Cardiac muscle cell (in vitro differentiated cells and primary cell): ENCODE results near the gene ASB16. TPM values are rescaled to one million over a fixed set of nuclear protein-coding genes. Genes with fewer than 3 reads are reported as not detected.

Source experiments
- DNase-seq, 2 donors: peaks; one replicate each; pipeline versions ENCODE4 v3.0.0 to v3.0.0-alpha.2; 2010 to 2017; ENCODE audit warnings: low read depth in 1 of 2, low spot score in 1 of 2
- H3K27ac ChIP-seq: fragments of 200-600 bp; sonication (generic); 2 replicates; pipeline ENCODE4 v1.5.1; 2016
- H3K27me3 ChIP-seq: fragments of 200-600 bp; sonication (generic); 2 replicates; pipeline ENCODE4 v1.6.0; 2016; ENCODE audit warnings: control low read depth
- H3K36me3 ChIP-seq: fragments of 200-600 bp; sonication (generic); 2 replicates; pipeline ENCODE4 v1.5.1; 2016; ENCODE audit warnings: control low read depth
- H3K4me1 ChIP-seq: fragments of 200-600 bp; sonication (generic); 2 replicates; pipeline ENCODE4 v1.8.1; 2017; ENCODE audit warnings: low read depth, mild to moderate bottlenecking, mixed run types
- H3K4me3 ChIP-seq: fragments of 200-600 bp; sonication (generic); 2 replicates; pipeline ENCODE4 v1.5.1; 2016; ENCODE audit warnings: mild to moderate bottlenecking
- H3K9me3 ChIP-seq: fragments of 200-600 bp; sonication (generic); 2 replicates; pipeline ENCODE4 v1.5.1; 2017; ENCODE audit warnings: low read depth, mild to moderate bottlenecking, control low read depth
- polyA plus RNA-seq: library from polyadenylated mRNA; unstranded; fragments of >200 nt; fragmentation: Nextera tagmentation; extraction: Ambion mirVana; gene quantifications from 2 replicates; pipeline ENCODE4 v1.2.1, GENCODE V29; 2016
- total RNA-seq: library from RNA; depleted of rRNA; stranded (reverse); fragments of >200 nt; gene quantifications from 2 replicates; pipeline ENCODE4 v1.2.3, GENCODE V29; 2016
- TF ChIP-seq, protein P1 (sequence below): IDR thresholded peaks from 2 replicates; pipeline ENCODE4 v1.5.1; 2012; ENCODE audit warnings: low read depth, mild to moderate bottlenecking, low read length

The ASB16 gene
- total and polyA plus RNA-seq, 2 experiments from 2014 or later = 5.5 to 6.4 TPM

- Histone ChIP-seq H3K4me3 (no peak overlapping the region), H3K27me3 (no peaks in the 10 kb centered on the region), H3K36me3 (peaks cover 4% of the 10 kb centered on the region), H3K27ac (no peak overlapping the region), H3K4me1 (peaks cover 16% of the 10 kb centered on the region), H3K9me3 (no peaks in the 10 kb centered on the region)
- no peak for DNase-seq
- TF ChIP-seq, protein P1, sequence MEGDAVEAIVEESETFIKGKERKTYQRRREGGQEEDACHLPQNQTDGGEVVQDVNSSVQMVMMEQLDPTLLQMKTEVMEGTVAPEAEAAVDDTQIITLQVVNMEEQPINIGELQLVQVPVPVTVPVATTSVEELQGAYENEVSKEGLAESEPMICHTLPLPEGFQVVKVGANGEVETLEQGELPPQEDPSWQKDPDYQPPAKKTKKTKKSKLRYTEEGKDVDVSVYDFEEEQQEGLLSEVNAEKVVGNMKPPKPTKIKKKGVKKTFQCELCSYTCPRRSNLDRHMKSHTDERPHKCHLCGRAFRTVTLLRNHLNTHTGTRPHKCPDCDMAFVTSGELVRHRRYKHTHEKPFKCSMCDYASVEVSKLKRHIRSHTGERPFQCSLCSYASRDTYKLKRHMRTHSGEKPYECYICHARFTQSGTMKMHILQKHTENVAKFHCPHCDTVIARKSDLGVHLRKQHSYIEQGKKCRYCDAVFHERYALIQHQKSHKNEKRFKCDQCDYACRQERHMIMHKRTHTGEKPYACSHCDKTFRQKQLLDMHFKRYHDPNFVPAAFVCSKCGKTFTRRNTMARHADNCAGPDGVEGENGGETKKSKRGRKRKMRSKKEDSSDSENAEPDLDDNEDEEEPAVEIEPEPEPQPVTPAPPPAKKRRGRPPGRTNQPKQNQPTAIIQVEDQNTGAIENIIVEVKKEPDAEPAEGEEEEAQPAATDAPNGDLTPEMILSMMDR = no peak
Observed at GRCh38 chr17:44174427-44174826, 3.9 kb downstream of the ASB16 start.

DNA sequence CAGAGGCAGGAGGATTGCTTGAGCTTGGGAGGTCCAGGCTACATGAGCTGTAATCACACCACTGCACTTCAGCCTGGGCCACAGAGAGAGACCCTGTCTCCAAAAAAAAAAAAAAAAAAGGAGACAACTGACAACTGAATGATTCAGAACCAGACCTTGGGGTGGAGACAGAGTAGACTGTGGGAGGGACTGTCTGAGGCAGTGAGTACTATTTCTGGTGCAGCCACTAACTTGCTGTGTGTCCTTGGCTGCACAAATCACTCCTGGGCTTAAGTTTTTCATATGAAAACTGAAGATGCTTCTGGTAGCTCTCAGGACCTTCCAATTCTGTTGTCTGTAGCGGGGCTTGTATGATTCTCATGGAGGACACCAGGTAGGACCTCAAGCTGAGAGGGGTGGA lies 5.8 kb downstream of the ASB16 start:
- Histone ChIP-seq H3K4me3 (no peak overlapping the region), H3K4me1 (peaks cover 4% of the 10 kb centered on the region), H3K36me3 (peaks cover 4% of the 10 kb centered on the region), H3K27me3 (no peaks in the 10 kb centered on the region), H3K27ac (no peak overlapping the region), H3K9me3 (no peaks in the 10 kb centered on the region)
- DNase-seq = no peak
- TF ChIP-seq, protein P1 = no peak

DNA sequence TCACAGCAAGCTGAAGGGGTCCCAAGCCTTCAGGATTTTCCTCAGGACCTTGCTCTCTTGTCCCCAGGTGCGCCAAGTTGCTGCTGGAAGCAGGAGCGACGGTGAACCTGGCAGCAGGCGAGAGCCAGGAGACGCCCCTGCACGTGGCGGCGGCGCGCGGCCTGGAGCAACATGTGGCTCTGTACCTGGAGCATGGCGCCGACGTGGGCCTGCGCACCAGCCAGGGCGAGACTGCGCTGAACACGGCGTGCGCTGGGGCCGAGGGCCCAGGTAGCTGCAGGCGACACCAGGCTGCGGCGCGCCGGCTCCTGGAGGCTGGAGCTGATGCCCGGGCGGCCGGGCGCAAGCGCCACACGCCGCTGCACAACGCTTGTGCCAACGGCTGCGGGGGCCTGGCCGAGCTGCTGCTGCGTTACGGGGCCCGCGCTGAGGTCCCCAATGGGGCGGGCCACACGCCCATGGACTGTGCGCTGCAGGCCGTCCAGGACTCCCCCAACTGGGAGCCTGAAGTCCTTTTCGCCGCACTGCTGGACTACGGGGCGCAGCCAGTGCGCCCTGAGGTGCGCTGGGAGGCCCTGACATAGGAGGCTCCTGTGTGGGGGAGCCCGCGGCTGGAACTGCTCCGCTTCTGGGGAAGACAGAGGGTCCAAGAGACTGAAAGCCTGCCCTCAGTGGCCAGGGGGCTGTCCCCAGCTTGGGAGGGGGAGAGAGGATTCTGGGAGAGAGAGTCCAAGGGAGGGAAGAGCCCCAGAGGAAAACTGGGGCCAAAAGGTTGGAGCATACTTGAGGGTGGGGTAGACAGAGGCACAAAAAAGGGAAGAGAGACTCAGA lies 6.4 kb downstream of the ASB16 start:
- Histone ChIP-seq H3K4me3 (no peak overlapping the region), H3K9me3 (no peaks in the 10 kb centered on the region), H3K36me3 (peaks cover 4% of the 10 kb centered on the region), H3K4me1 (no peaks in the 10 kb centered on the region), H3K27me3 (no peaks in the 10 kb centered on the region), H3K27ac (no peak overlapping the region)
- TF ChIP-seq, protein P1 = no peak
- no peak for DNase-seq

- no peak overlapping the region for H3K4me3 ChIP-seq
- no peak for DNase-seq
- no peaks in the 10 kb centered on the region for H3K27me3 ChIP-seq
- TF ChIP-seq, protein P1 = no peak
- H3K9me3 ChIP-seq = no peaks in the 10 kb centered on the region
- H3K36me3 ChIP-seq = peaks cover 4% of the 10 kb centered on the region
- no peaks in the 10 kb centered on the region for H3K4me1 ChIP-seq
- no peak overlapping the region for H3K27ac ChIP-seq
Observed at GRCh38 chr17:44177640-44178039, 7.1 kb downstream of the ASB16 start.

GRCh38 chr17:44178133-44178532 lies 7.6 kb downstream of the ASB16 start:
- DNase-seq = no peak
- Histone ChIP-seq H3K4me3 (no peak overlapping the region), H3K9me3 (no peaks in the 10 kb centered on the region), H3K27me3 (no peaks in the 10 kb centered on the region), H3K4me1 (no peaks in the 10 kb centered on the region), H3K27ac (no peak overlapping the region), H3K36me3 (peaks cover 4% of the 10 kb centered on the region)
- TF ChIP-seq, protein P1 = no peak
